K562 (cell line): ENCODE measurements around the gene SYNM. TPM values are rescaled to one million over a fixed set of nuclear protein-coding genes. Genes with fewer than 3 reads are reported as not detected.

ENCODE experiments used
- ATAC-seq: fragments of 200-7000 bp; cut with Tn5 transposase; 3 replicates; pipeline ENCODE4 v1.9.1; 2020; ENCODE audit warnings: moderate library complexity
- BruUV-seq: library from RNA; stranded (reverse); fragments of 400-500 nt; replicated peaks from 2 replicates; lab custom pipeline; 2021; lab: Mats Ljungman, UMichigan
- CTCF ChIA-PET: fragments of 300-600 bp; formaldehyde crosslinking; extraction: SDS; loops from one replicate; lab custom pipeline; 2021; ENCODE audit warnings: low intra/inter-chr PET ratio; lab: Yijun Ruan, JAX
- POLR2A ChIA-PET: fragments of 300-600, 350-650 bp; sonication (Branson Sonifier 250); formaldehyde crosslinking; extraction: SDS; loops from one replicate; lab custom pipeline; 2021; ENCODE audit warnings: antibody characterized with exemption, inconsistent platforms; lab: Yijun Ruan, JAX
- DNase-seq, 4 experiments: peaks; one replicate each; pipeline versions ENCODE4 v3.0.0 to v3.0.0-alpha.2; 2011 to 2018; ENCODE audit warnings: low spot score in 3 of 4, mixed read lengths in 3 of 4; ENCODE audit errors: extremely low read depth in 1 of 4
- FAIRE-seq: peaks from 2 replicates; lab custom pipeline; 2011; peaks lifted over from hg19 to GRCh38; lab: Jason Lieb, UNC
- H2AFZ ChIP-seq: 2 replicates; pipeline ENCODE4 v1.6.0; 2011; ENCODE audit warnings: low read depth, low read length, control low read depth, inconsistent platforms
- H3K27ac ChIP-seq: fragments of 200-600 bp; 3 replicates; pipeline ENCODE4 v1.8.0; 2011; ENCODE audit warnings: low read depth, mild to moderate bottlenecking, control low read depth, inconsistent platforms, low read length, moderate library complexity, mixed read lengths; ENCODE audit errors: extremely low read depth
- H3K27me3 ChIP-seq, 2 experiments: fragments of 300-600 bp in 1 of 2; 2 replicates in 1 of 2; 3 replicates in 1 of 2; pipeline versions ENCODE4 v1.6.0 to v1.8.0; 2011; ENCODE audit warnings: inconsistent platforms in 2 of 2, low read length in 2 of 2, mild to moderate bottlenecking in 1 of 2, mixed read lengths in 1 of 2, moderate library complexity in 1 of 2; ENCODE audit not compliant: control insufficient read depth in 2 of 2, insufficient read depth in 2 of 2
- H3K36me3 ChIP-seq: fragments of 300-600 bp; 3 replicates; pipeline ENCODE4 v1.8.0; 2011; ENCODE audit warnings: mild to moderate bottlenecking, low read length, inconsistent platforms; ENCODE audit not compliant: control insufficient read depth, insufficient read depth
- H3K4me1 ChIP-seq, 2 experiments: fragments of 200-600 bp in 1 of 2; replicated peaks in 1 of 2; 2 replicates in 1 of 2; 3 replicates in 1 of 2; pipeline versions ENCODE4 v1.5.1 to v1.8.0; 2011; ENCODE audit warnings: inconsistent platforms in 2 of 2, low read length in 2 of 2, mild to moderate bottlenecking in 1 of 2, mixed read lengths in 1 of 2, moderate library complexity in 1 of 2; ENCODE audit not compliant: control insufficient read depth in 2 of 2, insufficient read depth in 2 of 2
- H3K4me2 ChIP-seq: 2 replicates; pipeline ENCODE4 v1.6.1; 2011; ENCODE audit warnings: low read length, control low read depth, inconsistent platforms, mixed read lengths; ENCODE audit not compliant: insufficient read depth
- H3K4me3 ChIP-seq: fragments of 200-600 bp; sonication (generic), shearing (Covaris generic); 2 replicates; pipeline ENCODE4 v1.5.1; 2016; ENCODE audit warnings: control low read depth, inconsistent platforms
- H3K79me2 ChIP-seq: fragments of 200-600 bp; 3 replicates; pipeline ENCODE4 v1.8.0; 2011; ENCODE audit warnings: low read length, inconsistent platforms; ENCODE audit not compliant: control insufficient read depth, insufficient read depth
- H3K9ac ChIP-seq, 2 experiments: 2 replicates each; pipeline versions ENCODE4 v1.6.0 to v1.6.1; 2011; ENCODE audit warnings: low read depth in 2 of 2, low read length in 2 of 2, control low read depth in 1 of 2, inconsistent platforms in 1 of 2, mild to moderate bottlenecking in 1 of 2, mixed read lengths in 1 of 2; ENCODE audit not compliant: insufficient read depth in 1 of 2
- H3K9me1 ChIP-seq: one replicate; pipeline ENCODE4 v1.6.0; 2011; ENCODE audit warnings: inconsistent platforms, mild to moderate bottlenecking, low read length, moderate library complexity; ENCODE audit not compliant: control insufficient read depth, insufficient read depth
- H3K9me3 ChIP-seq: replicated peaks from 2 replicates; pipeline ENCODE4 v1.5.1; 2011; ENCODE audit warnings: low read depth, low read length, inconsistent platforms; ENCODE audit not compliant: control insufficient read depth, insufficient read depth
- H4K20me1 ChIP-seq: replicated peaks from 2 replicates; pipeline ENCODE4 v1.6.1; 2011; ENCODE audit warnings: low read length, inconsistent platforms, mixed read lengths; ENCODE audit not compliant: control insufficient read depth, insufficient read depth
- ATF6 ChIP-seq: sonication (generic); formaldehyde crosslinking; IDR thresholded peaks from 2 replicates; pipeline ENCODE4 v1.4.0; 2020; ENCODE audit warnings: mild to moderate bottlenecking, missing genetic modification reagents
- COPS2 ChIP-seq: fragments of 450-650 bp; conservative IDR thresholded peaks from 2 replicates; pipeline ENCODE4 v1.6.1; 2016; ENCODE audit warnings: mild to moderate bottlenecking, moderate library complexity
- CREM ChIP-seq: IDR thresholded peaks from 2 replicates; pipeline ENCODE4 v1.6.1; 2014; ENCODE audit warnings: antibody characterized with exemption, low read depth
- HDGF ChIP-seq: fragments of 450-650 bp; IDR thresholded peaks from 2 replicates; pipeline ENCODE4 v1.6.1; 2016
- HMBOX1 ChIP-seq: sonication (generic); IDR thresholded peaks from 2 replicates; pipeline ENCODE4 v1.6.1; 2016
- MLX ChIP-seq, 2 experiments: fragments of 450-650 bp in 1 of 2; sonication (generic) in 1 of 2; formaldehyde crosslinking; conservative IDR thresholded peaks; 2 replicates each; pipeline versions ENCODE4 v1.4.0 to v1.8.1; 2020 to 2022; ENCODE audit warnings: mild to moderate bottlenecking in 1 of 2, missing genetic modification reagents in 1 of 2
- PYGO2 ChIP-seq: fragments of 450-650 bp; IDR thresholded peaks from 2 replicates; pipeline ENCODE4 v1.6.1; 2016; ENCODE audit warnings: mild to moderate bottlenecking, missing genetic modification characterization, moderate library complexity, missing compliant biosample characterization
- SMC3 ChIP-seq: conservative IDR thresholded peaks from 2 replicates; pipeline ENCODE4 v1.6.1; 2011; ENCODE audit warnings: low read depth, low read length, improper control_type of control experiment; ENCODE audit not compliant: insufficient read depth
- ZNF586 ChIP-seq: fragments of 450-650 bp; formaldehyde crosslinking; conservative IDR thresholded peaks from 2 replicates; pipeline ENCODE4 v1.4.0; 2020; ENCODE audit warnings: mild to moderate bottlenecking, moderate library complexity
- WGBS: fragments of 100-300 bp; shearing (Covaris generic); methylation state at CpG from one replicate; pipeline ENCODE4 v1.1.6; 2016; ENCODE audit warnings: low coverage, mixed read lengths; ENCODE audit not compliant: insufficient coverage; ENCODE audit errors: missing lambda C conversion rate; 5-methylcytosine and 5-hydroxymethylcytosine counted together
- in situ Hi-C: fragments of 300-500 bp; cut with MboI; formaldehyde crosslinking; loops from 4 replicates; pipeline ENCODE4 v1.15.0; 2018; ENCODE audit warnings: inconsistent platforms, mixed read lengths
- intact Hi-C: fragments of 100-400 bp; cut with micrococcal nuclease; formaldehyde crosslinking; loops from 2 replicates; pipeline ENCODE4 v1.14.2; 2022
- polyA plus RNA-seq, 8 experiments: library from polyadenylated mRNA; depleted of rRNA in 4 of 8; stranded (reverse) in 5 of 8; unstranded in 3 of 8; fragments of >200 nt; fragmentation: Nextera tagmentation in 2 of 8; fragmentation: Illumina TruSeq in 1 of 8; extraction: Ambion mirVana in 2 of 8; extraction: Trizol in 1 of 8; gene quantifications; 2 replicates each; pipeline versions ENCODE4 v1.2.1 to v1.2.3, GENCODE V29; 2011 to 2014; ENCODE audit warnings: inconsistent platforms in 1 of 8, missing spikeins in 1 of 8
- total RNA-seq, 7 experiments: library from RNA; depleted of rRNA in 6 of 7; stranded (reverse); fragments of >200 nt in 6 of 7; fragmentation: Illumina TruSeq in 2 of 7; extraction: Trizol in 2 of 7; gene quantifications; 2 replicates each; pipeline versions ENCODE4 v1.2.1 to v1.2.3, GENCODE V29; 2011 to 2021; ENCODE audit warnings: low replicate concordance in 1 of 7
- TF ChIP-seq, protein P1 (sequence below): fragments of 250-450 bp; sonication (Bioruptor Pico); IDR thresholded peaks from 2 replicates; pipeline ENCODE4 v1.4.0; 2020; ENCODE audit warnings: mild to moderate bottlenecking, moderate library complexity, borderline replicate concordance

Gene SYNM
- total and polyA plus RNA-seq, 9 of the 15 experiments (the other 6 are each of a cell fraction or from before 2014, with no cell fraction given): 0.01 to 0.42 (median 0.13) TPM

- no peak for TF ChIP-seq ZNF586 (CRISPR knock-in tag)
- no peak for TF ChIP-seq HMBOX1
- no peak for TF ChIP-seq HDGF
- no peak for TF ChIP-seq PYGO2
- TF ChIP-seq MLX (CRISPR knock-in tag; conservative IDR thresholded peaks at IDR 0.05): no peak
Measured at GRCh38 chr15:99099661-99100060, 5.2 kb upstream of the SYNM start (continued).

- peak; percentile 69 to 74 (median 70) for DNase-seq
- Histone ChIP-seq H3K79me2 (no peaks in the 10 kb centered on the region), H4K20me1 (no peaks in the 10 kb centered on the region), H2AFZ (no peak overlapping the region), H3K27ac (no peak overlapping the region), H3K9me1 (no peaks in the 10 kb centered on the region), H3K27me3 (peaks cover 19 to 62% of the 10 kb centered on the region in 2 experiments; a peak in 4 of 5 replicates), H3K4me2 (no peak overlapping the region), H3K9ac (no peak overlapping the region), H3K4me3 (no peak overlapping the region), H3K4me1 (peaks cover 0 to 14% of the 10 kb centered on the region in 2 experiments; a peak in 2 of 5 replicates), H3K36me3 (no peaks in the 10 kb centered on the region), H3K9me3 (no peaks in the 10 kb centered on the region)
- in situ Hi-C loops (loop anchor here (5.0 kb wide), 1 partner anchor 112 kb away; no protein-coding TSS in a partner anchor), intact Hi-C loops (loop anchor here (1.0 to 5.0 kb wide), 2 partner anchors 57 to 113 kb away; no protein-coding TSS in a partner anchor)
- CTCF ChIA-PET: interaction anchor here (0.6 to 3.5 kb wide), 2 partner anchors 94 to 112 kb away, joined by 3 to 19 read pairs; no protein-coding TSS in a partner anchor
- 8% methylated on average over 48 of the region's 50 CpGs for WGBS
- peak; percentile 89 for ATAC-seq
- POLR2A ChIA-PET: interaction anchor here (0.7 kb wide), 1 partner anchor 20 kb away, joined by 3 read pairs; no protein-coding TSS in a partner anchor
- peak; percentile 63 for FAIRE-seq
- BruUV-seq: no TSS peak
- TF ChIP-seq SMC3 (peak; percentile 68), HMBOX1 (no peak), CREM (peak; percentile 38; the same call in 1 of the 2 replicates), COPS2 (no peak), ATF6 (CRISPR knock-in tag) (no peak)
- TF ChIP-seq, protein P1, sequence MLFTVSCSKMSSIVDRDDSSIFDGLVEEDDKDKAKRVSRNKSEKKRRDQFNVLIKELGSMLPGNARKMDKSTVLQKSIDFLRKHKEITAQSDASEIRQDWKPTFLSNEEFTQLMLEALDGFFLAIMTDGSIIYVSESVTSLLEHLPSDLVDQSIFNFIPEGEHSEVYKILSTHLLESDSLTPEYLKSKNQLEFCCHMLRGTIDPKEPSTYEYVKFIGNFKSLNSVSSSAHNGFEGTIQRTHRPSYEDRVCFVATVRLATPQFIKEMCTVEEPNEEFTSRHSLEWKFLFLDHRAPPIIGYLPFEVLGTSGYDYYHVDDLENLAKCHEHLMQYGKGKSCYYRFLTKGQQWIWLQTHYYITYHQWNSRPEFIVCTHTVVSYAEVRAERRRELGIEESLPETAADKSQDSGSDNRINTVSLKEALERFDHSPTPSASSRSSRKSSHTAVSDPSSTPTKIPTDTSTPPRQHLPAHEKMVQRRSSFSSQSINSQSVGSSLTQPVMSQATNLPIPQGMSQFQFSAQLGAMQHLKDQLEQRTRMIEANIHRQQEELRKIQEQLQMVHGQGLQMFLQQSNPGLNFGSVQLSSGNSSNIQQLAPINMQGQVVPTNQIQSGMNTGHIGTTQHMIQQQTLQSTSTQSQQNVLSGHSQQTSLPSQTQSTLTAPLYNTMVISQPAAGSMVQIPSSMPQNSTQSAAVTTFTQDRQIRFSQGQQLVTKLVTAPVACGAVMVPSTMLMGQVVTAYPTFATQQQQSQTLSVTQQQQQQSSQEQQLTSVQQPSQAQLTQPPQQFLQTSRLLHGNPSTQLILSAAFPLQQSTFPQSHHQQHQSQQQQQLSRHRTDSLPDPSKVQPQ (CRISPR knock-in tag): no peak
Measured at GRCh38 chr15:99100245-99101173, 4.4 kb upstream of the SYNM start.
